HEK293 (cell line): Measurements from ENCODE around the gene NTF4.

ENCODE experiments used
- CTCF ChIA-PET: fragments of 350-600 bp; formaldehyde crosslinking; extraction: SDS; loops from one replicate; lab custom pipeline; 2021; ENCODE audit warnings: antibody characterized with exemption; lab: Yijun Ruan, JAX
- POLR2A ChIA-PET: fragments of 300-600 bp; formaldehyde crosslinking; extraction: SDS; loops from one replicate; lab custom pipeline; 2020; ENCODE audit warnings: antibody characterized with exemption, inconsistent platforms; lab: Yijun Ruan, JAX
- H3K27ac ChIP-seq: fragments of 200-500 bp; sonication (Bioruptor generic); 2 replicates; pipeline ENCODE4 v1.5.1; 2014; ENCODE audit warnings: low read depth, low read length, control low read depth, inconsistent platforms; ENCODE audit errors: extremely low read depth
- H3K36me3 ChIP-seq, 2 experiments: fragments of 200-500 bp in 1 of 2; sonication (Bioruptor generic) in 1 of 2; 1 replicate in 1 of 2; 2 replicates in 1 of 2; pipeline ENCODE4 v1.5.1; 2014 to 2017; ENCODE audit warnings: inconsistent platforms in 2 of 2, low read length in 2 of 2; ENCODE audit not compliant: control insufficient read depth in 2 of 2, insufficient read depth in 1 of 2
- H3K4me1 ChIP-seq: fragments of 200-500 bp; sonication (Bioruptor generic); 2 replicates; pipeline ENCODE4 v1.5.1; 2014; ENCODE audit warnings: mild to moderate bottlenecking, low read length, inconsistent platforms; ENCODE audit not compliant: control insufficient read depth, insufficient read depth
- H3K4me3 ChIP-seq: 2 replicates; pipeline ENCODE4 v1.5.1; 2011; ENCODE audit warnings: low read depth, mild to moderate bottlenecking, control low read depth, low read length, moderate library complexity
- H3K9me3 ChIP-seq: fragments of 200-500 bp; sonication (Bioruptor generic); 2 replicates; pipeline ENCODE4 v1.5.1; 2014; ENCODE audit warnings: low read depth, low read length, inconsistent platforms; ENCODE audit not compliant: control insufficient read depth, insufficient read depth
- BCL11B ChIP-seq: fragments of 450-650 bp; formaldehyde crosslinking; IDR thresholded peaks from 2 replicates; pipeline ENCODE4 v1.5.1; 2016; ENCODE audit warnings: low read depth, missing biosample characterization, missing genetic modification characterization
- FEZF1 ChIP-seq: fragments of 450-650 bp; formaldehyde crosslinking; IDR thresholded peaks from 2 replicates; pipeline ENCODE4 v1.5.1; 2016; ENCODE audit warnings: missing biosample characterization, missing genetic modification characterization
- GLIS1 ChIP-seq: fragments of 450-650 bp; formaldehyde crosslinking; IDR thresholded peaks from 2 replicates; pipeline ENCODE4 v1.5.1; 2016; ENCODE audit warnings: missing biosample characterization, missing genetic modification characterization
- INSM2 ChIP-seq: fragments of 450-650 bp; formaldehyde crosslinking; IDR thresholded peaks from 2 replicates; pipeline ENCODE4 v1.5.1; 2016; ENCODE audit warnings: missing biosample characterization, missing genetic modification characterization
- KLF10 ChIP-seq: fragments of 450-650 bp; IDR thresholded peaks from 2 replicates; pipeline ENCODE4 v1.5.1; 2018; ENCODE audit warnings: missing biosample characterization, mild to moderate bottlenecking, missing genetic modification characterization
- KLF8 ChIP-seq: fragments of 450-650 bp; formaldehyde crosslinking; IDR thresholded peaks from 2 replicates; pipeline ENCODE4 v1.5.1; 2016; ENCODE audit warnings: missing biosample characterization, missing genetic modification characterization
- MZF1 ChIP-seq: fragments of 450-650 bp; formaldehyde crosslinking; IDR thresholded peaks from 2 replicates; pipeline ENCODE4 v1.5.1; 2017; ENCODE audit warnings: missing biosample characterization, missing genetic modification characterization, borderline replicate concordance
- SP7 ChIP-seq: fragments of 450-650 bp; formaldehyde crosslinking; IDR thresholded peaks from 2 replicates; pipeline ENCODE4 v1.5.1; 2016; ENCODE audit warnings: missing biosample characterization, missing genetic modification characterization
- ZBTB17 ChIP-seq: fragments of 450-650 bp; formaldehyde crosslinking; IDR thresholded peaks from 2 replicates; pipeline ENCODE4 v1.5.1; 2016; ENCODE audit warnings: missing biosample characterization, missing genetic modification characterization
- ZBTB20 ChIP-seq: fragments of 450-650 bp; formaldehyde crosslinking; IDR thresholded peaks from 2 replicates; pipeline ENCODE4 v1.5.1; 2016; ENCODE audit warnings: missing biosample characterization, missing genetic modification characterization
- ZFP41 ChIP-seq: fragments of 450-650 bp; formaldehyde crosslinking; IDR thresholded peaks from 2 replicates; pipeline ENCODE4 v1.5.1; 2016; ENCODE audit warnings: missing biosample characterization, missing genetic modification characterization, borderline replicate concordance
- ZIC2 ChIP-seq: fragments of 450-650 bp; formaldehyde crosslinking; IDR thresholded peaks from 2 replicates; pipeline ENCODE4 v1.5.1; 2016; ENCODE audit warnings: missing biosample characterization, missing genetic modification characterization
- ZNF112 ChIP-seq: fragments of 450-650 bp; formaldehyde crosslinking; IDR thresholded peaks from 2 replicates; pipeline ENCODE4 v1.5.0; 2017; ENCODE audit warnings: missing biosample characterization, missing genetic modification characterization
- ZNF146 ChIP-seq: fragments of 450-650 bp; formaldehyde crosslinking; IDR thresholded peaks from 2 replicates; pipeline ENCODE4 v1.5.1; 2016; ENCODE audit warnings: missing biosample characterization, missing genetic modification characterization
- ZNF184 ChIP-seq: fragments of 450-650 bp; IDR thresholded peaks from 2 replicates; pipeline ENCODE4 v1.5.1; 2018; ENCODE audit warnings: missing biosample characterization, mild to moderate bottlenecking, missing genetic modification characterization
- ZNF24 ChIP-seq: fragments of 450-650 bp; formaldehyde crosslinking; IDR thresholded peaks from 2 replicates; pipeline ENCODE4 v1.5.1; 2016; ENCODE audit warnings: missing biosample characterization, missing genetic modification characterization
- ZNF292 ChIP-seq: fragments of 450-650 bp; formaldehyde crosslinking; IDR thresholded peaks from 2 replicates; pipeline ENCODE4 v1.5.1; 2016; ENCODE audit warnings: low read depth, missing biosample characterization, missing genetic modification characterization, borderline replicate concordance
- ZNF311 ChIP-seq: fragments of 450-650 bp; formaldehyde crosslinking; IDR thresholded peaks from 2 replicates; pipeline ENCODE4 v1.5.1; 2017; ENCODE audit warnings: missing biosample characterization, missing genetic modification characterization, borderline replicate concordance
- ZNF335 ChIP-seq: fragments of 450-650 bp; formaldehyde crosslinking; conservative IDR thresholded peaks from 2 replicates; pipeline ENCODE4 v1.5.1; 2016; ENCODE audit warnings: missing biosample characterization, missing genetic modification characterization
- ZNF350 ChIP-seq: fragments of 450-650 bp; formaldehyde crosslinking; IDR thresholded peaks from 2 replicates; pipeline ENCODE4 v1.5.0; 2017; ENCODE audit warnings: missing biosample characterization, mild to moderate bottlenecking, missing genetic modification characterization
- ZNF394 ChIP-seq: fragments of 450-650 bp; formaldehyde crosslinking; IDR thresholded peaks from 2 replicates; pipeline ENCODE4 v1.5.1; 2016; ENCODE audit warnings: missing biosample characterization, missing genetic modification characterization, mild to moderate bottlenecking, moderate library complexity, borderline replicate concordance
- ZNF555 ChIP-seq: fragments of 450-650 bp; formaldehyde crosslinking; conservative IDR thresholded peaks from 2 replicates; pipeline ENCODE4 v1.5.1; 2017; ENCODE audit warnings: missing biosample characterization, mild to moderate bottlenecking, missing genetic modification characterization, inconsistent platforms
- ZNF600 ChIP-seq: fragments of 450-650 bp; formaldehyde crosslinking; IDR thresholded peaks from 2 replicates; pipeline ENCODE4 v1.5.1; 2016; ENCODE audit warnings: missing biosample characterization, missing genetic modification characterization
- ZNF645 ChIP-seq: fragments of 450-650 bp; formaldehyde crosslinking; IDR thresholded peaks from 2 replicates; pipeline ENCODE4; 2016; ENCODE audit warnings: missing biosample characterization, missing genetic modification characterization
- ZNF677 ChIP-seq: fragments of 450-650 bp; IDR thresholded peaks from 2 replicates; pipeline ENCODE4 v1.5.0; 2018; ENCODE audit warnings: missing biosample characterization, mild to moderate bottlenecking, missing genetic modification characterization, moderate library complexity
- ZSCAN16 ChIP-seq: fragments of 450-650 bp; formaldehyde crosslinking; IDR thresholded peaks from 2 replicates; pipeline ENCODE4 v1.5.1; 2016; ENCODE audit warnings: missing biosample characterization, missing genetic modification characterization
- ZSCAN30 ChIP-seq: fragments of 450-650 bp; IDR thresholded peaks from 2 replicates; pipeline ENCODE4 v1.5.1; 2018; ENCODE audit warnings: missing biosample characterization, mild to moderate bottlenecking, missing genetic modification characterization, moderate library complexity
- TF ChIP-seq, protein P1 (sequence below): IDR thresholded peaks from 2 replicates; pipeline ENCODE4 v1.6.1; 2011; ENCODE audit warnings: mild to moderate bottlenecking, low read depth, low read length, borderline replicate concordance
- TF ChIP-seq, protein P2 (sequence below): fragments of 450-650 bp; formaldehyde crosslinking; IDR thresholded peaks from 2 replicates; pipeline ENCODE4 v1.5.1; 2016; ENCODE audit warnings: missing biosample characterization, missing genetic modification characterization

NTF4 gene

GRCh38 chr19:49070416-49070815 lies 5.8 kb upstream of the NTF4 start:
- POLR2A ChIA-PET, result interaction anchor here (0.6 to 0.7 kb wide), 2 partner anchors 56 to 77 kb away, joined by 3 to 8 read pairs; partner anchors contain the start of gene RUVBL2

DNA sequence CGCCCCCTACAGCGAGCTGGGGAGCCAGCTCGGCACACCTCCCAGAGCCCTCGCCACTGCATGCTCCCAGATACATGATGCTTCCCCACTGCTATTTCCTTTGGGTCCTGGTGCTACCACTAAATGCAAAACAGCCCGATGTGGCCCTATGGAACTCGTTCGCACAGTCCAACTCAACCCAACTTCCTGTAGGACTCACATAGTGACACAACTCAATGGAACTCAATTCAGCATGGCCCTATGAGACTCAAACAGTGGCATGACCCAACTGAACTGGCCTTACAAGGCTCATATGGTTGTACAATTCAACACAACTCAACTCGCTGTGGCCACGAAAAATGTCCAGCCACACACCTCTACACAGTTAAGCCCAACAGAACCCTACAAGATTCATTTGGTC lies 4.4 kb upstream of the NTF4 start:
- CTCF ChIA-PET, result interaction anchor here (0.7 to 3.3 kb wide), 8 partner anchors 9 to 281 kb away, joined by 3 to 25 read pairs (median 3); no protein-coding TSS in a partner anchor
- Histone ChIP-seq H3K9me3 (no peaks in the 10 kb centered on the region), H3K27ac (no peak overlapping the region), H3K36me3 (no peaks in the 10 kb centered on the region), H3K4me3 (no peak overlapping the region), H3K4me1 (peaks cover 6% of the 10 kb centered on the region)
- TF ChIP-seq KLF8 (tag by site-specific recombination), result no peak
- TF ChIP-seq, protein P1, sequence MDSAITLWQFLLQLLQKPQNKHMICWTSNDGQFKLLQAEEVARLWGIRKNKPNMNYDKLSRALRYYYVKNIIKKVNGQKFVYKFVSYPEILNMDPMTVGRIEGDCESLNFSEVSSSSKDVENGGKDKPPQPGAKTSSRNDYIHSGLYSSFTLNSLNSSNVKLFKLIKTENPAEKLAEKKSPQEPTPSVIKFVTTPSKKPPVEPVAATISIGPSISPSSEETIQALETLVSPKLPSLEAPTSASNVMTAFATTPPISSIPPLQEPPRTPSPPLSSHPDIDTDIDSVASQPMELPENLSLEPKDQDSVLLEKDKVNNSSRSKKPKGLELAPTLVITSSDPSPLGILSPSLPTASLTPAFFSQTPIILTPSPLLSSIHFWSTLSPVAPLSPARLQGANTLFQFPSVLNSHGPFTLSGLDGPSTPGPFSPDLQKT, result no peak
- TF ChIP-seq ZNF335, result no peak
- POLR2A ChIA-PET, result no interaction called here

More at GRCh38 chr19:49070416-49070815, 5.8 kb upstream of the NTF4 start:
- peaks cover 4% of the 10 kb centered on the region for H3K4me1 ChIP-seq
- no peaks in the 10 kb centered on the region for H3K36me3 ChIP-seq
- H3K27ac ChIP-seq, result no peak overlapping the region
- CTCF ChIA-PET, result interaction anchor here (0.5 to 3.3 kb wide), 4 partner anchors 10 to 679 kb away, joined by 3 to 25 read pairs (median 8); partner anchors contain the start of gene KDELR1
- no peaks in the 10 kb centered on the region for H3K9me3 ChIP-seq
- TF ChIP-seq ZNF184 (tag by site-specific recombination) (no peak), ZNF600 (tag by site-specific recombination) (no peak), ZNF24 (tag by site-specific recombination) (no peak), KLF10 (no peak), ZFP41 (tag by site-specific recombination) (no peak), ZSCAN16 (tag by site-specific recombination) (no peak), ZNF645 (no peak), ZSCAN30 (no peak), ZNF292 (no peak), ZNF112 (tag by site-specific recombination) (no peak), FEZF1 (tag by site-specific recombination) (no peak)
- TF ChIP-seq, protein P2, sequence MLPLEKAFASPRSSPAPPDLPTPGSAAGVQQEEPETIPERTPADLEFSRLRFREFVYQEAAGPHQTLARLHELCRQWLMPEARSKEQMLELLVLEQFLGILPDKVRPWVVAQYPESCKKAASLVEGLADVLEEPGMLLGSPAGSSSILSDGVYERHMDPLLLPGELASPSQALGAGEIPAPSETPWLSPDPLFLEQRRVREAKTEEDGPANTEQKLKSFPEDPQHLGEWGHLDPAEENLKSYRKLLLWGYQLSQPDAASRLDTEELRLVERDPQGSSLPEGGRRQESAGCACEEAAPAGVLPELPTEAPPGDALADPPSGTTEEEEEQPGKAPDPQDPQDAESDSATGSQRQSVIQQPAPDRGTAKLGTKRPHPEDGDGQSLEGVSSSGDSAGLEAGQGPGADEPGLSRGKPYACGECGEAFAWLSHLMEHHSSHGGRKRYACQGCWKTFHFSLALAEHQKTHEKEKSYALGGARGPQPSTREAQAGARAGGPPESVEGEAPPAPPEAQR, result no peak
- no peak overlapping the region for H3K4me3 ChIP-seq

- ChIA-PET POLR2A (interaction anchor here (1.0 kb wide), 2 partner anchors 12 to 68 kb away, joined by 3 to 4 read pairs; no protein-coding TSS in a partner anchor), CTCF (interaction anchor here (0.6 to 1.4 kb wide), 3 partner anchors 68 to 478 kb away, joined by 3 to 5 read pairs (median 5); partner anchors contain the start of genes GYS1 and RUVBL2)
- Histone ChIP-seq H3K27ac (no peak overlapping the region), H3K4me3 (no peak overlapping the region), H3K9me3 (no peaks in the 10 kb centered on the region), H3K4me1 (peaks cover 6% of the 10 kb centered on the region), H3K36me3 (no peaks in the 10 kb centered on the region)
- TF ChIP-seq INSM2 (tag by site-specific recombination) (no peak), ZSCAN16 (tag by site-specific recombination) (no peak), ZBTB20 (peak; percentile 16; the same call in 1 of the 2 replicates), ZNF146 (tag by site-specific recombination) (no peak), ZNF311 (tag by site-specific recombination) (no peak), ZNF394 (no peak), GLIS1 (tag by site-specific recombination) (peak; percentile 59), ZIC2 (tag by site-specific recombination) (0 out of 2 replicates have a peak, but pooled peaks have one; percentile 22), ZNF350 (no peak), ZNF555 (no peak), BCL11B (tag by site-specific recombination) (no peak), ZBTB17 (peak; percentile 64), ZNF335 (peak; percentile 86), MZF1 (tag by site-specific recombination) (no peak), ZNF677 (tag by site-specific recombination) (no peak), SP7 (tag by site-specific recombination) (no peak)
Measured at GRCh38 chr19:49067554-49067953, 2.9 kb upstream of the NTF4 start.
